HG03066 (cell line): Measurements from ENCODE around the gene SLC38A11.
"Not testable (repeated sequence)": the region's sequence is repeated elsewhere in the genome, so short reads cannot be mapped to it uniquely, and the experiment has no call there.

Experiments used
- ATAC-seq: cut with Tn5 transposase; IDR thresholded peaks from one replicate; pipeline ENCODE4 v1.9.1; 2021; ENCODE audit warnings: low read depth; ENCODE audit not compliant: unreplicated experiment

SLC38A11 gene

DNA sequence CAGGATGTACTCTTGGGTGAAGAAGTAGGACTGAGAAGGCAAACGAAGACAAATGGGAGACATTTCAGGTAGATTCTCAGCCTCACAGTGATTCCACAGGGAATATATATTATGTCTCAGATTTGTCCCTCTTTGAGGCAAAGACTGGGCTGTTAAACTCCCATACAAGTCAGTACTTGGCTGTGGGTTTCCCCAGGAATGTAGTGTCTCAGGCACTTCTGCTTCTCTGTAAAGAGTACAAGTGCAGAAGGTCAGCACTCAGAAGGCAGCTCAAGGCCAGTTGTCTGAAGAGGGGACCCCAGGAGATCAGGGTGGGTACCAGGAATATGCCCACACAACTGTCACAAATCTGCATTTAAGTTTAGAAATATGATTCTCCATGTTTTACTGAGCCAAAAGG lies 73.8 kb downstream of the SLC38A11 start:
- ATAC-seq = no peak

DNA sequence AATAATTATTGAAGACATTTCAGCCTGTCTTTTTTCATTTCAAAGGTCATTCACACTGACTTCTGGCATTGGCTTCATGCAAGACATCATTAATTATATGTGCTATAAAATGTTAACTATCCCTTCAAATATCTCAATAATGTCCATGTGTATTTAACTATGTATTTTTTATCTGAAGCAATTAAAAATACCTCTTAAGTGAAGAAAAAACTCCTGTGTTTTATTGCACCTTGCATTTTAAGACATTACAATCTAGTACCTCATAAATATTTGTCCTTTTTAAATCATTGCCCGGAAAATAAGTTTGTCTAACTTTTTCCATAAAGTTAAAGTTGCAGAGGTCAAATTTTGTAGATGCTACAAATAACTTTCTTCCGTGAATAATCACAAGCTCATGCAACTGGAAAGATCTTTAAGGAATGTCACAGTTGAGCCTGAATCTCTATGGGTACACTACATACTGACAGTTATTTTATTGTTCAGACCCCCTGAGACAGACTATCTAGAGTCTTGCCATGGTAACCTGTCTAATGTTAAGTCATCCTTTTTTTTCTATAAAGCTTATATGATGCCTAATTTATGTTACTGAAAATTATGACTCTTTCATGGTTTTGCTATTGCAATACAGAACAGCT lies 75.3 kb downstream of the SLC38A11 start:
- no peak for ATAC-seq

DNA sequence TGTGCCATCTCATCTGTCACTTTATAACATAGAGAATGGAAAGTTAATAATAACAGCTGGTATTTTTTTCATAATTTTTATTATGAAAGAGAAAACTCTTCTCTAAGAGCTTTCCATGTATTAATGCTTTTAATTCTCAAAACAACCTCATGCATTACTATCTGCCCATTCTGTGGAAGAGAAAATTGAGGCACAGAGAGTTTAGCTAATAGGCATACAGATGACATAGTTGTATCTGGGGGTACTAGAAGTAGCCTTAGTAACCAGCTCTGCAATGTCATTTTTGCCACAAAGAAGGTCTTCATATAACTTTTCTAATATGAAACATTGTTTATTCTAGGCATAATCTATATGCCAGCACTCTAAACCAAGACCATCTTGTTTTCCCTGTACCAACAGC lies 77.4 kb downstream of the SLC38A11 start:
- no peak for ATAC-seq

DNA sequence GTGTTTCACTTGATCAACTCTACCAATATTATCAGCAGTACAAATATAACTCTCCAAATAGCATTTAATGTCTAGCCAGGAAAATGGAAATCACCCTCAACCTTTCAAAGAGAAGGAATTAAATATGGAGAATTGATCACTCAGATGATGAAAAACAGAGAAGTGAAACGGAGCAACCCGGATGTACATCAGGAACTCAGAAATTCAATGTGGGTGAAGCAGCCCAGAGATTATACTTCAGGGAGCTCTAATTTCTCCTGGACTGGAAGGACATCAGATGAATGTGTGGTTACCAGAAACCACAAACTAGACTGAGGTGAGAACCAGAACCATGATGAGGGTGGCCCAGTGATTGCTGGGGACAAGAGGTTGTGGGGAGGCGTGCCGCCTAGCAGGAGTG lies 78.2 kb downstream of the SLC38A11 start:
- no peak for ATAC-seq

DNA sequence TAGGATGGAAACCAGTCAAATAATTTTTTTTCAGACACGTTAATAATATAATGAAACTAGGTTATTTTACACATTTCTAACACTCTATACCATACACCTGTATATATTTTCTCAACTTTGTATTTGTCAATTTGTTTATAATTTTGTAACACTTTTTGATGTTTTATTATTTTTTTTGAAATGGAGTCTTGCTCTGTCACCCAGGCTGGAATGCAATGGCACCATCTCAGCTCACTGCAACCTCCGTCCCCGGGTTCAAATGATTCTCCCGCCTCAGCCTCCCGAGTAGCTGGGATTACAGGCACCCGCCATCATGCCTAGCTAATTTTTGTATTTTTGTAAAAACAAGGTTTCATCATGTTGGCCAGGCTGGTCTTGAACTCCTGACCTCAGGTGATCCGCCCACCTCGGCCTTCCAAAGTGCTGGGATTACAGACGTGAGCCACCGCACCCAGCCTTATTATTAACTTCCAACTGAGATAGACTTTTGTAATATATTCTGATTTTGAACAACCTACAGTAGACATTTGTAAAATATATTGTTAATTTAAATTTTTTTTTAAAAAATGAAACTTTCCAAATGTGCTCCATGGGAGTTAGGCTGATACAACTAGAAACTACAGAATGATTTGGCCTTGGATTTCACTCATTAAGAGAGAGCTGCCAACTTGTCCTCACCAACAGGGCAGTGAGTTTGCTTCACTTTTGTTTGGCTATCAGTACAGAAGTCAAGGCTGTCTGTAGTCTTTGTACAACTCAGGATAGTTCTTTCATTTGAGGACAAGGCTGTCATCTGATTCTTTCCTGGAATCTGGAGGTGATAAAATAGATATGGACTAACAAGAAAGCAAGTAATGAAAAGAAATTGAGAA lies 79.8 kb downstream of the SLC38A11 start:
- ATAC-seq = no peak

DNA sequence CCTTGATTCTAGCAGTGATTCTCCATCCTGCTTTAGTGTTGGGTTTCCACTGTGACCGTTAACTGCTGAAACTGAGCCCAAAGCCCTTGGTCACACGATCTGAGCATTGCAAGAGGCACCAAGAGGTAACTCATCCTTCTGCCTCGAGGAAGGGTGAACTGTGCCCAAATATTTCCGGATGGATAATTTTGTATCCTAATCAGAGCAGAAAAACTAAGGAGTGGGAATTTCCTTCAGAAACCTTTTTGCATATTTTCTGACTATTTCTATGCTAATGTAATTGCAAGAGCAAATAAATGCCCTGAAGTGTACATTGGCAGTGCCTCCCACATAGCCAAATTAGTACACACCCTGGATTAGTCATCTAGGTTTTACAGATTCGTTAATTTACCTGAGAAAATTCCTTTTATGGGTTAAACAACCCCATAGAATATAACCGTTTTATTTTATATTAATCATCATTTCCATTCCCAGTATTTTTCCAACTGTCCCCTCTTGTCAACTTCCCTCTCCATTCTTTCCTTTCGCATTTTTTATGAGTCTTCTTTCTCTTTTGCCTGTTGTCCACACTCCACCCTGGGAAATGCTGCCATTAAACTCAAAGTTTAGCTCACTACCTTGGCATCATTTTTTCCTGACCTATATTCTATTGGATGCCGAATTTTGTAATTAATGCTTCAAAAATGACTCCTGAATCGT lies 82.0 kb downstream of the SLC38A11 start:
- ATAC-seq = no peak

DNA sequence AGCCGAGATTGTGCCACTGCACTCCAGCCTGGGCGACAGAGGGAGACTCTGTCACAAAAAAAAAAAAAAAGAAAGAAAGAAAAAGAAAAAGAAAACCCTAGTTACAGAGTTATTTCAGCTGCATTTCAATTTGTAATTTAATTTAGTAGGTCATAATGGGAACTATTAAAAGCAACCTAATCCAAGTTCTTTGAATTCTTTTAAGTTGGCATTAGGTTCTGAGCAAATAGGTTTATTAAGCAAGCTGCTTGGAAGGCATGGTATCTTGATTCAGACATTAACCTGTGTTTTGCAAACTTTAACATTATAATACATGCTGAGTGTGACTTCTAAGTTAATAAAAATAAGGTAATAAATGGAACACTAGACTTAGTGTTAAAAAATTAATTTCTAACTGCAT lies 83.9 kb downstream of the SLC38A11 start:
- ATAC-seq = no peak

DNA sequence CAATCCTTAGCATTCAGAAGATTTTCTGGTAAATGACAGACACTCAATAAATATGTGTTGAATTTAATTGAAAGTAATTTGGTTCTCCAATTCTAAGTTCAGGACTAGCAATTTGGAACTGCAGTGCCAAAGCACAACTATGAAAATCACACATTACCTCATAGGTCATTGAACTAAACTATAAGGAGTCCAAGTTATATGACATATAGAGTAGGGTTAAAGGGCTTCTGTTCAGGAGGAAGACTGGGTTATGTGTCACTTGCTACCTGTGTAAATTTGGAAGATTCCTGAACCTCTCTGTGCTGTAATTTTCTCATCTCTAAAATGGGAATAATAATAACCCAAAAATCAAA lies 85.9 kb downstream of the SLC38A11 start:
- no peak for ATAC-seq

DNA sequence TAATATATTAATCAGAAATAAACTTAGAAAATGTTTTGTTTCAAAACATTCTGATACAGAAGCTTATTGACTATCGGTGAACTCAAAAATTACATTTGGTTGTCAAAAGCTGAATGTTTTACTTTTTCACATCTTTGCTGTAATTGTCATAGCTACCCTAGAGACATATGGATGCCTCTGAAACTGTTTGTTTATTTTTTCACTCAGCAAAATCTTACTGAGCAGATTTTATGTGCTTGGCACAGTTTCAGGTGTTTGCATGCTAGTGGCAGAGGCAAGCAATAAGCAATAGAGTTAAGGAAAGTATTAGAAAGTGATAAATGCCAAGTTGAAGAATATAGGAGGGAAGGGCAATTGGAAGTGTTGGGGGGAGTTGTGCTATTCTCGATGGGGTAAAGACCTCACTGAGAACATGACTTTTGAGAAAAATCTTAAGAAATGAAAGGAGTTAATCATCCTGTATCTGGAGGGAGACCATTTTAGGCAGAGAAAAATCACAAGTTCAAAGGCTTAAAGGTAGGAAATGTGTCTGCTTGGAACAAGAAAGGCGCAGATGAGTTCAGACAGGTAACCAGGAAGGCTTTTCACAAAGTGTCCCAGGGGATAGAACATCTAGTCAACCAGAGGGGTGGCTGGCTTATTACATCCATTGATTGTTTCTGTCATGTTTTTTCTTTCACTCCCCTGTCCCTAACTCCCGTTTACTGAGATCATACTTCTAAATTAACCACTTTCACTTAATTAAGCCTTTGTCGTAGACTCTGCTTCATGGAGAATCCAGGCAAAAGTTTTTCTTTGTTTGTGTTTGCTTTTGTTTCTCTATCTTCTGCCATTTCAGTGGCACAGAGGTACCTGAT lies 86.5 kb downstream of the SLC38A11 start:
- no peak for ATAC-seq

DNA sequence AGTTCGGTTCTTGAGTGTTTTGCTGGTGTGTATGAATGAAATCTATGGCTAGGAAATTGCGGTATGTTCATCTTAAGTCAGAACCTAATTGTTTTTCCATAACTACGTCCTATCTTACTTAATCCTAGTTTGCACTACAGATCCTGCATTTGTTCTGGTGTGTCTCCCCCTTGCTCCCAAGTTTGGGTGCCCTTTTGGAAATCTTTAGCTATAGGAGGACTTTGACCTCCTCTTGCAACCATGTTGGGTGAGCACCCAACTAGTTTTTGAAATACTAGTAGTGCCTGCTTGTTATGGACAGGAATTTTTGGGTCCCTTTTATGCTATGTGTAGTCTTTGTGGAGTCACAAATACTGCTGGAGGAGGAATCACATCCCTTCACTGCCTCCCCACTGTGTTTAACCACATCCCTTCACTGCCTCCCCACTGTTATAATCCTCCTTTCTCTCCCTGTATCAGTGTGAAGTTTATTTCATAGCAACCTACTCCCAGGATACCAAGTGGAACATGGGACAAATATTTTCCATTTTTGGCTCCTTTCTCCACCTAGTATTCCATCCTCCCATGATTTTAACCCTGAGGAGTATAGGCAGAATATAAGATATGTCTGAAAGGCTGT lies 87.4 kb downstream of the SLC38A11 start:
- ATAC-seq = no peak

DNA sequence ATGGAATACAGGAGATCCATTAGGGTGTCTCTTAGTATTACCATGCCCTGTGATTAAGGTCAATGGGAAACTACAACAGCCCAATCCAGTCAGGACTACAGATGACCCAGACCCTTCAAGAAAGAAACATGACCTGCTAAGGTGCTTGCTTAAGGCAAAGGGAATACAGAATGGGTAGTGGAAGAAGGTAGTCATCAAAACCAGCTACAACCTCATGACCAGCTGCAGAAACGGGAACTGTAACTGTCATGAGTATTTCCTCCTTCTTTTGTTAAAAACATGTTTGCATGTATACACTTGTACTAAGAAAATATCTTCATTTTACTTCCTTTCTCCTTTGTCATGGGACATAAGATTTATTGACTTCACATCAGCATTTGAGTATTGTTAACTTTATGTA lies 88.9 kb downstream of the SLC38A11 start:
- not testable (repeated sequence) for ATAC-seq

DNA sequence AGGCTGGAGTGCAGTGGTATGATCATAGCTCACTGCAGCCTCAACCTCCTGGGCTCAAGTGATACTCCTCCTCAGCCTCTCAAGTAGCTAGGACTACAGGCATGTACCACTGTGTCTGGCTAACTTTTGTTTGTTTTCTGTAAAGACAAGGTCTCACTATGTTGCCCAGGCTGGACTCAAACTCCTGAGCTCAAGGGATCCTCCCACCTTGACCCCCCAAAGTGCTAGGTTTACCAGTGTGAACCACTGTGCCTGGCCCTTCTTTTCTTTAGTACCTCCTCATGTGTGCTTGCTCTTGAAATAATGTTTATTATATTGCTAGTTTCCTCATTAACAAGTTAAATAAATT lies 94.7 kb downstream of the SLC38A11 start:
- no peak for ATAC-seq

DNA sequence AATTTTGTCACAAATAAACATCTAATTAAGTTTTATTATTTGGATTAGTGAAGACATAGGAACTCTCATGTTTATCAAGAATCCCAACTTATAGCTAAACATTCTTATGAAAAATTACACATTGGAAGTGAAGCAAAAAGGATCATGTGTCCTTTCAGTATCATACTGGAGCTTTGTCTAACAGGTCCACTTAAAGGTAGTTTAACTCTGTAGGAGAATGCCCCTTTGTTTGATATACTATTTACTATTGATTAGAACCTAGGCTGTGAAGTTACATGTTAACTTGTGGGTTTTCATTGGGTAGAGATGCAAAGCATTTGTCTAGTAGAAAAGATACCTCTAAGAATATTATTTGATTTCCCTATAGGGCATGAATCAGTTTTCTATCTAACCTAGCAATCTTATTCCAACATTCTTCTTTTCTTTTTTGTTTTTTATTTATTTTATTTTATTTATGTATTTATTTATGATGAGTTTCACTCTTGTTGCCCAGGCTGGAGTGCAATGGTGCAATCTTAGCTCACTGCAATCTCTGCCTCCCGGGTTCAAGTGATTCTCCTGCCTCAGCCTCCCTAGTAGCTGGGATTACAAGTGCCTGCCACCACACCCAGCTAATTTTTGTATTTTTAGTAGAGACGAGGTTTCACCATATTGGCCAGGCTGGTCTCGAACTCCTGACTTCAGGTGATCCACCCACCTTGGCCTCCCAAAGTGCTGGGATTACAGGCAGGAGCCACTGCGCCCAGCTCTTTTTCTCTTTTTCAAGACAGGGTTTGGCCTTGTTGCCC lies 95.2 kb downstream of the SLC38A11 start:
- ATAC-seq = not testable (repeated sequence)

DNA sequence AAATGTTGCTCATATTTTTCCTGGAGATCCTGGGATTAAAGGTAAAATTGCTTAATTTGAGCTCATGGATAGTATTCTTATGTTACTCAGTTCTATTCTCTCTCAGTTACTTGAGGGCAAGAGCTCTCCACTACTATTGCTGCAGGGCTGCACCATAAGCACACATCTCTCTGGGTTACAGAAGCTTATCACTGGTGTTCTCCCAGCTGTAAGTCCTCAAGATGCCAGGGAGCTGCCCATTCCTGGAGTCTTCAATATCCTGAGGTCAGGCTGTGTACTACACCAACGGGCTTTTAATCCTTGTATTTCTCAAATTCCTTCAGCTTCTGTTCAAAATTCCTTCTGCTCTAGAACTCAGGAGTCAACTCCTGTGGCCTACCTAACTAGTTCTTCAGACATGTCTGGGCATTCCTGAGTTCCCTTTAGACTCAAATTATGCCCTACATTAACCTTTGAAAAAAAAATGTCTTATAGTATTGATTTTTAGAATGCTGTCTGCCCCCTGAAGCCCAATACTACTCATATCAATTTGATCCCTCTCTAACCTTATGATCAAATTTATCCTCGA lies 96.0 kb downstream of the SLC38A11 start:
- no peak for ATAC-seq

DNA sequence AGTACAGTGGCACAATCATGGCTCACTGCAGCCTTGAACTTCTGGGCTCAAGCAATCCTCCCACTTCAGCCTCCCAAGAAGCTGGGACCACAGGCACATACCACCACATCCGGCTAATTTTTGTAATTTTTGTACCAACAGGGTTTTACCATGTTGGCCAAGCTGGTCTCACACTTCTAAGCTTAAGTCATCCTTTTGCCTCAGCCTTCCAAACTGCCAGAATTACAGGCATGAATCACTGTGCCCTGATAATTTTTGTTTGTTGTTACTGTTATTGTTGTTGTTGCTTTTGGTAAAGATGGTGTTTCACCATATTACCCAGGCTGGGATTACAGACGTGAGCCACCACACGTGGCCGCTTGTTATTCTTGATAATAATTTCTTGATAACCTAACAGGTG lies 103.2 kb downstream of the SLC38A11 start:
- no peak for ATAC-seq

DNA sequence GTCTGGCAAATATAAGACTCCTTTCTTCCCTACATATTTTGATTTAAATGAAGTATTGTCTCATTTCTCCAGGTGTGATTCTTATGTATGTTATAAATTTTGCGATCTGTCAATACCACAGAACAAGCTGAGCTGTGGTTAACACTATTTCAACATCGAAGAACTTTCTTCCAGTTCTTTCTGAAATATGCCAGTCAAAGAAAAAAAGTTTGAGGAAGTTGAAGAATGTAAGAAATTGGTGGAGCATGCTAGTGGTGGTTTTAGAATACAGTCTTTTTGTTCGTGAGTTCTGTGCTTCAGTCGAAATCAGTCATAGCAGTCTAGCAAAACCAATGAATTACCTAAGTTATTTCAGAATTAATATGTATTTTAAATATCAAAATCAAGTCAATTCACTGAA lies 105.1 kb downstream of the SLC38A11 start:
- no peak for ATAC-seq

DNA sequence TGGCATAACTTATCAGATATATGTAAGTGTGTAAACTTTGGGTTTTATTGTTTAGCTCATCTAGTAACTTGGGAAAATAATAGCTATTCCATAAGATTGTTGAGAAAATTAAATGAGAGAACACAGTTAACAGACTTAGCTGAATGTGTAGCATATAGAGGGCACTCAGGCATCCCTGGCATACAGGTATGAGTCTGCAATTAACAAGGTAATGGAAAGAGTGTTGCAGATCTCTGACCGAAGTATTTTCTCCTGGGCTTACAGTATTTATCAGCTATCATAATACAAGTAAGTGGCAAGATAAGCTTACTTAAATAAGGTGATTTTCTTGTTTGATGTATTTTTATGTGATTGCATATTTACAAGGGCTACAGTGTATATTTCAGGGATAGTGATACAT lies 105.8 kb downstream of the SLC38A11 start:
- ATAC-seq = no peak

DNA sequence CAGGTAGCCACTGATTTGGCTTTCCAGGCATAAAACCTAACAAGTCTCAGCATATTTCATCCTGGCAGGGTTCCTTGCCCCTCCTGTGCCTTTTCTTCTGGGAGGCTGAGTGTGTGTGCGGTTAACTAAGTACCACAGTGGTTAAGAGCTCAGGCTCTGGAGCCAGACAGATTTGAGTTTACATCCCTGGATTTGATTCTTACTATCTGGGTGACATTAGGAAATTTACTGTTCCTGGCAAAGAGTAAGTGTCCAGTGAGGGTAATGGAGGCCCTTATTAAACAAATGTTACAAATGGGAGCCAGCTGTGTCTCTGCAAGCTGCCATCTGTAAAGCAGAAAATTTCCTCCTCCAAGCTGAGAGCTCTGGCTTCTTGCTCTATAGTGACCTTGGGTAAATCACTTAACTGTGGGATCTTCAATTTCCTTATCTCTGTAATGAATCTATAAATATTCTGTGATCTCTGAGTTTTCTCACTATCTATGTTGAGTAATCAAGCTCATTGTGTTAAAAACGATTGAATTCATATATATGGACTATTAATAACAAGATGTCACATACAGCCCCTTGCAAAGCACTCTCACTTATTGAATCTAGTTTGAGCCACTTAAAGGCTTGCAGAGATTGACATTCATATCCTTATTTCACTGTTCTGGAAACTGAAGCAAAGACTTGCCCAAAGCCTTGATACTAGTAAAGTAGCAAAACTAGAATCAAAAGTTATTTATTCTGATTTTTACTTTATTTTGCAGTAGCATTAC lies 107.2 kb downstream of the SLC38A11 start:
- ATAC-seq = no peak

DNA sequence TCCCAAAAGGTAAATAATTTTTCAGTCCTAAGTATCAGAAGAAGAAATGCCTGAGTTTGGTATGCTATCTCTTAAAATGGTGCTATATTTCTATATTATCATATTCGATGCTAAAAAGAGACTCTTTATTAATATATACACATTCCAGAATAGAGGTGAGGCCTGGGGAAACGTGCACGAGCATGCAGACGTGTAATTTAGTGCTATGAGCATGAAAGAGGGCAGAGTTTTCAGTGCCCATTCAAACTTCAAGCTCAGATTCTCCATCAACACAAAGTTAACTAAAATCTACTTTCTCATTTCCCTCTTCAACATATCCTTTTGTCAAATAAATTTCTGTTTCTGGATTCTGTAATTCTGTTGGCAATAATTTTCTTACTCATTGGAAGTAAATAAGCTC lies 108.0 kb downstream of the SLC38A11 start:
- ATAC-seq = no peak
